Pons (tissue), 1 donor: Measurements from ENCODE around the gene SLC37A2.

ENCODE experiments used
- DNase-seq: peaks from one replicate; pipeline ENCODE4 v3.0.0-alpha.2; 2016; ENCODE audit warnings: low spot score

SLC37A2 gene

GRCh38 chr11:125071435-125071834 is 8.3 kb downstream of the SLC37A2 start:
- no peak for DNase-seq

GRCh38 chr11:125071846-125072217 is 8.7 kb downstream of the SLC37A2 start:
- DNase-seq = no peak

- peak; percentile 79 for DNase-seq
Observed at GRCh38 chr11:125072218-125072960, 9.3 kb downstream of the SLC37A2 start.

- no peak for DNase-seq
Observed at GRCh38 chr11:125072961-125073590, 10.0 kb downstream of the SLC37A2 start.

GRCh38 chr11:125073616-125074483 is 10.7 kb downstream of the SLC37A2 start:
- no peak for DNase-seq

- no peak for DNase-seq
Observed at GRCh38 chr11:125074511-125075241, 11.6 kb downstream of the SLC37A2 start.

- DNase-seq = no peak
Observed at GRCh38 chr11:125075242-125075625, 12.1 kb downstream of the SLC37A2 start.

- DNase-seq = no peak
Observed at GRCh38 chr11:125075900-125076317, 12.8 kb downstream of the SLC37A2 start.

- no peak for DNase-seq
Observed at GRCh38 chr11:125076378-125076945, 13.4 kb downstream of the SLC37A2 start.

GRCh38 chr11:125078016-125078415 is 14.9 kb downstream of the SLC37A2 start:
- DNase-seq = no peak

GRCh38 chr11:125078516-125079140 is 15.5 kb downstream of the SLC37A2 start:
- DNase-seq = no peak

- no peak for DNase-seq
Observed at GRCh38 chr11:125079151-125079877, 16.2 kb downstream of the SLC37A2 start.

GRCh38 chr11:125079878-125080530 is 16.9 kb downstream of the SLC37A2 start:
- DNase-seq = no peak

GRCh38 chr11:125080531-125080911 is 17.4 kb downstream of the SLC37A2 start:
- no peak for DNase-seq

- no peak for DNase-seq
Observed at GRCh38 chr11:125081098-125081798, 18.1 kb downstream of the SLC37A2 start.

- no peak for DNase-seq
Observed at GRCh38 chr11:125082040-125082439, 18.9 kb downstream of the SLC37A2 start.

- DNase-seq = no peak
Observed at GRCh38 chr11:125082611-125083311, 19.7 kb downstream of the SLC37A2 start.

GRCh38 chr11:125083312-125084056 is 20.4 kb downstream of the SLC37A2 start:
- DNase-seq = no peak
